Activated CD4-positive, alpha-beta T cell treated with anti-CD3 and anti-CD28 coated beads, Interleukin-2, amount 50 U/mL, for 48 hours (primary cell): ENCODE measurements around the gene LIPI.
"Not testable (repeated sequence)": the region's sequence is repeated elsewhere in the genome, so short reads cannot be mapped to it uniquely, and the experiment has no call there.

Source experiments
- DNase-seq, 2 experiments: peaks; one replicate each; pipeline ENCODE4 v3.0.0-alpha.2; 2020

The LIPI gene

GRCh38 chr21:14072761-14073535 lies 137.8 kb downstream of the LIPI start:
- no peak for DNase-seq

GRCh38 chr21:14071902-14072734 lies 138.6 kb downstream of the LIPI start:
- no peak for DNase-seq

- no peak for DNase-seq
Measured at GRCh38 chr21:14070968-14071367, 139.8 kb downstream of the LIPI start.

GRCh38 chr21:14070049-14070893 lies 140.5 kb downstream of the LIPI start:
- DNase-seq: no peak

GRCh38 chr21:14064296-14064645 lies 146.5 kb downstream of the LIPI start:
- no peak for DNase-seq

GRCh38 chr21:14063620-14064295 lies 147.0 kb downstream of the LIPI start:
- not testable (repeated sequence) for DNase-seq

GRCh38 chr21:14062684-14063083 lies 148.1 kb downstream of the LIPI start:
- DNase-seq: not testable (repeated sequence)

GRCh38 chr21:14061820-14062219 lies 148.9 kb downstream of the LIPI start:
- not testable (repeated sequence) for DNase-seq

GRCh38 chr21:14058995-14059627 lies 151.6 kb downstream of the LIPI start:
- DNase-seq: not testable (repeated sequence)
